Mammary epithelial cell (primary cell): ENCODE measurements around the gene MTCL1.

ENCODE experiments used
- EZH2 ChIP-seq: IDR thresholded peaks from 2 replicates; pipeline ENCODE4 v1.6.1; 2012; ENCODE audit warnings: low read length, inconsistent platforms, borderline replicate concordance
- TF ChIP-seq, protein P1 (sequence below), 2 donors: IDR thresholded peaks in 1 of 2; conservative IDR thresholded peaks in 1 of 2; 2 replicates each; pipeline ENCODE4 v1.5.1; 2011 to 2012; ENCODE audit warnings: inconsistent platforms in 2 of 2, low read length in 2 of 2, mild to moderate bottlenecking in 2 of 2, control low read depth in 1 of 2, low read depth in 1 of 2; ENCODE audit not compliant: insufficient read depth in 1 of 2; ENCODE audit errors: extremely low read depth in 1 of 2

GRCh38 chr18:8806100-8806797 is 100.9 kb downstream of the MTCL1 start:
- TF ChIP-seq, protein P1, sequence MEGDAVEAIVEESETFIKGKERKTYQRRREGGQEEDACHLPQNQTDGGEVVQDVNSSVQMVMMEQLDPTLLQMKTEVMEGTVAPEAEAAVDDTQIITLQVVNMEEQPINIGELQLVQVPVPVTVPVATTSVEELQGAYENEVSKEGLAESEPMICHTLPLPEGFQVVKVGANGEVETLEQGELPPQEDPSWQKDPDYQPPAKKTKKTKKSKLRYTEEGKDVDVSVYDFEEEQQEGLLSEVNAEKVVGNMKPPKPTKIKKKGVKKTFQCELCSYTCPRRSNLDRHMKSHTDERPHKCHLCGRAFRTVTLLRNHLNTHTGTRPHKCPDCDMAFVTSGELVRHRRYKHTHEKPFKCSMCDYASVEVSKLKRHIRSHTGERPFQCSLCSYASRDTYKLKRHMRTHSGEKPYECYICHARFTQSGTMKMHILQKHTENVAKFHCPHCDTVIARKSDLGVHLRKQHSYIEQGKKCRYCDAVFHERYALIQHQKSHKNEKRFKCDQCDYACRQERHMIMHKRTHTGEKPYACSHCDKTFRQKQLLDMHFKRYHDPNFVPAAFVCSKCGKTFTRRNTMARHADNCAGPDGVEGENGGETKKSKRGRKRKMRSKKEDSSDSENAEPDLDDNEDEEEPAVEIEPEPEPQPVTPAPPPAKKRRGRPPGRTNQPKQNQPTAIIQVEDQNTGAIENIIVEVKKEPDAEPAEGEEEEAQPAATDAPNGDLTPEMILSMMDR (conservative IDR thresholded peaks at IDR 0.05 in 1 of 2, IDR thresholded peaks at IDR 0.05 in 1 of 2; ENCODE audit: extremely low read depth in 1 of 2, insufficient read depth in 1 of 2, low read depth in 1 of 2, low read length in 2 of 2) = no peak
- no peak for TF ChIP-seq EZH2
